ENCODE data around the gene PKN1.
A peak's percentile ranks its signal among the peaks of the same experiment; 100 is the strongest.
"Not testable (repeated sequence)": the region's sequence is repeated elsewhere in the genome, so short reads cannot be mapped to it uniquely, and the experiment has no call there.

The PKN1 gene

GRCh38 chr19:14432791-14433553, at the start of gene PKN1:
Gene PKN1, plus strand, starts transcription at chr19:14433306. Its CDS starts 216 bp downstream, at chr19:14433522.
- peak in 33 of 56 donors; percentile 10 to 72 (median 37) for DNase-seq

- DNase-seq, result peak in 5 of 56 donors; percentile 9 to 35 (median 26)
These were observed 49.2 kb upstream of the PKN1 start for GRCh38 chr19:14383661-14384555.

DNA sequence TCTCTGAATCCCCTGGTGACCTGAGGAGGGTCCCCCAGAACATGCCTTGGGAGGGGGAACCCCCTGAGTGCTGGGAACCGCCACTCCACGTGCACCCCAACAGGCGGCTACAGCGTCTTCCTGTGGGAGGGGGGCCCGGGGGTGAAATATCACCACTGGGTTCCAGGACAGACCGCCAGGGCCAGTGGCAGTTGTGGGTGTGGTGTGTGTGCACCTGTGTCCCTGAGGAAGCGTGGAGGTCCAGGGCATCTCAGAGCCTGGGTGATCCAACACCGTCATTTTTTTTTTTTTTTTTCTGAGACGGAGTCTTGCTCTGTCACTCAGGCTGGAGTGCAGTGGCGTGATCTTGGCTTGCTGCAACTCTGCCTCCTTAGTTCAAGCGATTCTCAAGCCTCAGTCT, 47.6 kb upstream of the PKN1 start:
- no peak for DNase-seq

GRCh38 chr19:14390548-14390947, 42.6 kb upstream of the PKN1 start:
- DNase-seq, result no peak

- no peak for DNase-seq
These were observed 41.8 kb upstream of the PKN1 start for GRCh38 chr19:14391156-14391821.

DNA sequence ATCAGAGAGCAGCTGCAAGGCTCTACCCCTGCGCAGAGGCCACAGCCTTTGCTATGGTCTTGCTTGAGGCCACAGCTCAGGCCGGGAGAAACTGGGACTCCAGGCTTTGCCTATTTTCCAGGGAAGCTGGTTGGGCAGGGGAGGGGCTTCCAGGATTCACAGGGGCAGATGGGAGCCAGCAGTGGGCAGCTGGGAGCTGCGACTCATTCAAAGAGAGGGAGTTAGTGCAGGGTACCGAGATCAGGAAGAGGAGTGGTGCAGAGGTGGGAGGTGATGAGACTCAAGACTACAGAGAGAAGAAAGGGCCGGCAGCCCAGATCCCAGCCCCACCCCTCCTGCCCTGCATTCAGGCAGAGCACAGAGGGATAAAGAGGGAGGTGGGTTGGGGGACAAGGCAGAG, 39.8 kb upstream of the PKN1 start:
- DNase-seq, result no peak

GRCh38 chr19:14394167-14394566, 38.9 kb upstream of the PKN1 start:
- no peak for DNase-seq

DNA sequence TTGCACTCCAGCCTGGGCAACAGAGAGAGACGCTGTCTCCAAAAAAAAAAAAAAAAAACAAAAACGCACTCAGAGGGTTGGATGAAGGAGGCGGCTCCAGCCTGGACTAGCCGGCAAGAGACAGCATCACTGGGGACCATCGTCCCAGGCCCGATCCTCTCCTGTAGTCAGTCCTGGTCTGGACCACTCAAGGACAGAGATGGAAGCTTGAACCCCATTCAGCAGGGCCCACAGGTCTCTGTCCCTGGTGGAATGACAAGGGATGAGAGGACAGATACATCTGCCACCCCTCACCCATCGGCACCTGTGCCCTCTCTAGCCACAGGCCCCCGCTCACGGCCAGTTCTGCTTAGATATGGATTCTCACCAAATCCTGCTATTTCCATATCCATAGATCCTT, 37.8 kb upstream of the PKN1 start:
- no peak for DNase-seq

DNA sequence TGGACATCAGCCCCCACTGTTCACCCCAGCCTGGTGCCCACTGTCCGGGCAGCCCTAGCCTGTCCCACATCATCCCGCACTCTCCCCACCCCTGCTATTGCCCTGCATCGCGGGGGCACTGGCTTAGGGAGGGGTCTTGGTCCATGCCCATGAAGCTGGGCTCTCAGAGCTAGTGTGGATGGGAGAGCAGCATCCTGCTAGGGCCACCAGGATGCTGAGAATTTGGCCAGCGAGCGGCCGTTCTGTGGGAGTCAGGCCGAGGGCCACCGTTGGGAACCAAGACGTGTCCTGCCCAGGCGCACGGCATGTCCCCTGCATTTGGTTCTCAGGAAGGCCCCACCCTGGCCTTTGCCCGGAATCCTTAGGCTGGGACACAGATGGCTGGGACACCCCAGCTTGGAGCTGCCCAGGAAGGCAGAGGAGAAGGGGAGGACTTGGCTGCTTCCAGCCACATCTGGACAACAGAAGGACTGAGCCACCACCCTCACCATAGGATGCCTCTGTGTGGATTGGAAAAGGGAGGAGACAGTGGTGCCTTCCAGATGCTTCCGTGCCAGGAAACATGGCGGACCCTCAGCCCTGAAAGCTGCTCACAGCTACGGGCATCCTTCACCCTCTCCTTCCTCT, 37.3 kb upstream of the PKN1 start:
- DNase-seq, result no peak

- not testable (repeated sequence) for DNase-seq
These were observed 36.4 kb upstream of the PKN1 start for GRCh38 chr19:14396730-14397129.

- DNase-seq, result not testable (repeated sequence)
These were observed 35.9 kb upstream of the PKN1 start for GRCh38 chr19:14397168-14397567.

- no peak for DNase-seq
These were observed 32.1 kb upstream of the PKN1 start for GRCh38 chr19:14400951-14401431.

- DNase-seq, result no peak
These were observed 31.5 kb upstream of the PKN1 start for GRCh38 chr19:14401468-14402195.

DNA sequence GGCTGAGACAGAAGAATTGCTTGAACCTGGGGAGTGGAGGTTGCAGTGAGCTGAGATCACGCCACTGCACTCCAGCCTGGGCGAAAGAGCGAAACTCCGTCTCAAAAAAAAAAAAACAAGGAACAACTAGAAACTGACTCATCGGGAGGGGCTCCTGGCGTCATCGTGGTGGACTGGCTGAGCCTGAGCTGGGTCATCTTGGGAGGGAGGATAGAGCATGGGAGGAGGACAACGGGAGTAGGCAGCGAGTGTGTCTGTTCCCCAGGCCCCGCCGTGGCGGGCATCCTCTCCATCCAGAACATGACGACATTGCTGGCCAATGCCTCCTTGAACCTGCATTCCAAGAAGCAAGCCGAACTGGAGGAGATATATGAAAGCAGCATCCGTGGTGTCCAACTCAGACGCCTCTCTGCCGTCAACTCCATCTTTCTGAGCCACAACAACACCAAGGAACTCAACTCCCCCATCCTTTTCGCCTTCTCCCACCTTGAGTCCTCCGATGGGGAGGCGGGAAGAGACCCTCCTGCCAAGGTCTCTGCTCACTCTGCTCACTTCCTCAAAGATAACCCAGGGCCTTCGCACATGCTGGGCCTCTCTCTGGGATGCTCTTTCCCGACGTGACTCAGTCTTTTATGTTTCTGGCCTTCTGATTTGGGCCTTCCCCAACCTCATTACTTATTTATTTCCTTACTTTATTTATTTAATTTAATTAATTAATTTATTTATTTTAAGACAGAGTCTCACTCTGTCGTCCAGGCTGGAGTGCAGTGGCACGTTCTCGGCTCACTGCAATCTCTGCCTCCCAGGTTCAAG, 30.6 kb upstream of the PKN1 start:
- DNase-seq, result no peak

DNA sequence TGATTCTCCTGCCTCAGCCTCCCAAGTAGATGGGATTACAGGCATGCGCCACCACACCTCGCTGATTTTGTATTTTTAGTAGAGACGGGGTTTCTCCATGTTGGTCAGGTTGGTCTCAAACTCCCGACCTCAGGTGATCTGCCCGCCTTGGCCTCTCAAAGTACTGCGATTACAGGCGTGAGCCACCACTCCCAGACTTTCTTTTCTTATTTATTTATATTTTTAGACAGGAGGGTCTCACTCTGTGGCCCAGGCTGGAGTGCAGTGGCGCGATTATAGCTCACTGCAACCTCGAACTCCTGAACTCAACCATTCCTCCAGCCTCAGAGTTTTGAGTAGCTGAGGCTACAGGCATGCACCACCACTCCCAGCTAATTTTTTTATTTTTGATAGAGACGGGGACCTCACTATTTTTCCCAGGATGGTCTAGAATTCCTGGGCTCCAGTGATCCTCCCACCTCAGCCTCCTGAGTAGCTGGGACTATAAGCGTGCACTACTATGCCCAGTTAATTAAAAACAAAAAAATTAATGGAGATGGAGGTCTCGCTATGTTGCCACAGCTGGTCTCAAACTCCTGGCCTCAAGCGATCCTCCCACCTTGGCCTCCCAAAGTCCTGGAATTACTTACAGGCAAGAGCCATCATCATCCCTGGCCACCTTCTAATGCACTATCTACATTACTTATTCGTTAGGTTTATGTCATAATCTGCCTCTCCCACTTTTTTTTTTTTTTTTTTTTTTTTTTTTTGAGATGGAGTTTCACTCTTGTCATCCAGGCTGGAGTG, 29.8 kb upstream of the PKN1 start:
- not testable (repeated sequence) for DNase-seq

DNA sequence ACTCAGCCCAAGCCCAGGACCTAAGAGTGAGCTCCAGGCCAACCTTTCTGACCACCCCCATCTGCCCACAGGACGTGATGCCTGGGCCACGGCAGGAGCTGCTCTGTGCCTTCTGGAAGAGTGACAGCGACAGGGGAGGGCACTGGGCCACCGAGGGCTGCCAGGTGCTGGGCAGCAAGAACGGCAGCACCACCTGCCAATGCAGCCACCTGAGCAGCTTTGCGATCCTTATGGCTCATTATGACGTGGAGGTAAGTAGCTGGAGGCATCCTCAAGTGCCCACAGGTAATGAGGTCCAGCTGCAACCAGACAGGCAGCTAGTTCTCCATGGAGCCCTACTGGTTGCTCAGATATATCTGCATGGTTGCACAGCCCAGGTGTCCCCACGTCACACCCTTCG, 28.8 kb upstream of the PKN1 start:
- no peak for DNase-seq

GRCh38 chr19:14405380-14405757, 27.7 kb upstream of the PKN1 start:
- DNase-seq, result no peak

DNA sequence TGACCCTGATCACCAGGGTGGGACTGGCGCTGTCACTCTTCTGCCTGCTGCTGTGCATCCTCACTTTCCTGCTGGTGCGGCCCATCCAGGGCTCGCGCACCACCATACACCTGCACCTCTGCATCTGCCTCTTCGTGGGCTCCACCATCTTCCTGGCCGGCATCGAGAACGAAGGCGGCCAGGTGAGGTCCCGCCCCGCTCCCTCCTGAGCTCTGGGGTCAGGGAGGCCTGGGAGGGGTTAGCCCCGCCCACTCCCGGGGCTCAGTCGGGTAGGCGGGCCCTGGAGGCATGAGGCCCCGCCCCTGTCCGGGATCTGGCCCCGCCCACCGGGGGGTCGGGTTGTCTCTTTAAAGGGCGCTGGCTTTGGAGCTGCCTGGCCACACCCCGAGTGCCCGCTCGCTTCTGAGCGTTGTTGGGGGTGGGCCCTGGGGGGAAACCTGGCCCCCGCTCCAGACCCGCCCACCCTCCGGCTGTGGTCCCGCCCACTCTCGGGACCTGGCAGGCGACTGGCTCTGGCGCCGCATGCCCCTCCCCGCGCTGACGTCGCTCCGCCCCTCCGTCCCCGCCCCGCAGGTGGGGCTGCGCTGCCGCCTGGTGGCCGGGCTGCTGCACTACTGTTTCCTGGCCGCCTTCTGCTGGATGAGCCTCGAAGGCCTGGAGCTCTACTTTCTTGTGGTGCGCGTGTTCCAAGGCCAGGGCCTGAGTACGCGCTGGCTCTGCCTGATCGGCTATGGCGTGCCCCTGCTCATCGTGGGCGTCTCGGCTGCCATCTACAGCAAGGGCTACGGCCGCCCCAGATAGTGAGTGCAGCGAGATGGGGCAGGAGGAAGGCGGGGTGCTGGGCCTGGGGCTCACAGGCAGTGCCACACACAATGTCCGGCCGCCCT, 27.1 kb upstream of the PKN1 start:
- DNase-seq, result peak; percentile 47 to 93 (median 82)

All from amygdala (tissue), 56 donors.